Loucy (cell line): Measurements from ENCODE around the gene CNPY1.
"Not testable (repeated sequence)": the region's sequence is repeated elsewhere in the genome, so short reads cannot be mapped to it uniquely, and the experiment has no call there.

ENCODE experiments used
- EZH2phosphoT487 ChIP-seq: fragments of 200-600 bp; IDR thresholded peaks from 2 replicates; pipeline ENCODE4 v1.6.1; 2018; ENCODE audit warnings: antibody characterized with exemption, mild to moderate bottlenecking, moderate library complexity, borderline replicate concordance
- TF ChIP-seq, protein P1 (sequence below): fragments of 200-600 bp; sonication (generic); conservative IDR thresholded peaks from 2 replicates; pipeline ENCODE4 v1.5.1; 2014; ENCODE audit warnings: mild to moderate bottlenecking, antibody characterized with exemption, low read length

DNA sequence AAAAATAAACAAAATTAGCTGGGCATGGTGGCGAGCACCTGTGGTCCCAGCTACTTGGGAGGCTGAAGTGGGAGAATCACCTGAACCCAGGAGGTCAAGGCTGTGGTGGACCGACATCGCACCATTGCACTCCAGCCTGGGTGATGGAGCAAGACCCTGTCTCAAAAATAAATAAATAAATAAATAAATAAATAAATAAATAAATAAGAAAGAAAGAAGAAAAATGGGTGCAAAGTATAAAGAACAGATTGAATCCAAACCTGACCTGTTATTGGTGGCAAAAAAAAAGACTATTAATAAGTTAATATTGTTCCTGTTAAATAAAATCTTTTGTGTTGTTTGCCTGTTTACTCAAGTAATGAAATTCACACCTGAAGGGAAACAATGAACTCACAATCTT lies 27.0 kb downstream of the CNPY1 start:
- TF ChIP-seq, protein P1, sequence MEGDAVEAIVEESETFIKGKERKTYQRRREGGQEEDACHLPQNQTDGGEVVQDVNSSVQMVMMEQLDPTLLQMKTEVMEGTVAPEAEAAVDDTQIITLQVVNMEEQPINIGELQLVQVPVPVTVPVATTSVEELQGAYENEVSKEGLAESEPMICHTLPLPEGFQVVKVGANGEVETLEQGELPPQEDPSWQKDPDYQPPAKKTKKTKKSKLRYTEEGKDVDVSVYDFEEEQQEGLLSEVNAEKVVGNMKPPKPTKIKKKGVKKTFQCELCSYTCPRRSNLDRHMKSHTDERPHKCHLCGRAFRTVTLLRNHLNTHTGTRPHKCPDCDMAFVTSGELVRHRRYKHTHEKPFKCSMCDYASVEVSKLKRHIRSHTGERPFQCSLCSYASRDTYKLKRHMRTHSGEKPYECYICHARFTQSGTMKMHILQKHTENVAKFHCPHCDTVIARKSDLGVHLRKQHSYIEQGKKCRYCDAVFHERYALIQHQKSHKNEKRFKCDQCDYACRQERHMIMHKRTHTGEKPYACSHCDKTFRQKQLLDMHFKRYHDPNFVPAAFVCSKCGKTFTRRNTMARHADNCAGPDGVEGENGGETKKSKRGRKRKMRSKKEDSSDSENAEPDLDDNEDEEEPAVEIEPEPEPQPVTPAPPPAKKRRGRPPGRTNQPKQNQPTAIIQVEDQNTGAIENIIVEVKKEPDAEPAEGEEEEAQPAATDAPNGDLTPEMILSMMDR = not testable (repeated sequence)
- not testable (repeated sequence) for TF ChIP-seq EZH2phosphoT487
